Measurements from ENCODE around the gene FOXK1. TPM values are rescaled to one million over a fixed set of nuclear protein-coding genes. Genes with fewer than 3 reads are reported as not detected.

Gene FOXK1
- total RNA-seq, 2 experiments from 2014 or later = 38.5 to 39.6 TPM

GRCh38 chr7:4681218-4681851, 760 bp upstream of the FOXK1 start:
- no peaks in the 10 kb centered on the region for H3K9me3 Mint-ChIP-seq
- no peak for TF ChIP-seq CTCF (IDR thresholded peaks at IDR 0.05)
- H3K4me1 Mint-ChIP-seq (ENCODE audit: low read depth) = peaks cover 22% of the 10 kb centered on the region
- intact Hi-C loops (cut with micrococcal nuclease) = loop anchor here (5.0 kb wide), 1 partner anchor 66 kb away; no protein-coding TSS in a partner anchor
- DNase-seq (peak; percentile 39), ATAC-seq (no peak)
- peak overlapping the region; percentile 88 for H3K27ac Mint-ChIP-seq
- H3K36me3 Mint-ChIP-seq (ENCODE audit: low read depth) = peaks cover 11% of the 10 kb centered on the region
- CTCF ChIA-PET = interaction anchor here (0.9 to 1.0 kb wide), 3 partner anchors 9 to 66 kb away, joined by 3 to 5 read pairs (median 4); no protein-coding TSS in a partner anchor
- H3K27me3 Mint-ChIP-seq = no peaks in the 10 kb centered on the region
- POLR2A ChIA-PET = interaction anchor here (0.7 to 4.3 kb wide), 8 partner anchors 9 to 94 kb away, joined by 3 to 62 read pairs (median 4); partner anchors contain the start of gene AP5Z1
- H3K4me3 Mint-ChIP-seq = peak overlapping the region; percentile 79

DNA sequence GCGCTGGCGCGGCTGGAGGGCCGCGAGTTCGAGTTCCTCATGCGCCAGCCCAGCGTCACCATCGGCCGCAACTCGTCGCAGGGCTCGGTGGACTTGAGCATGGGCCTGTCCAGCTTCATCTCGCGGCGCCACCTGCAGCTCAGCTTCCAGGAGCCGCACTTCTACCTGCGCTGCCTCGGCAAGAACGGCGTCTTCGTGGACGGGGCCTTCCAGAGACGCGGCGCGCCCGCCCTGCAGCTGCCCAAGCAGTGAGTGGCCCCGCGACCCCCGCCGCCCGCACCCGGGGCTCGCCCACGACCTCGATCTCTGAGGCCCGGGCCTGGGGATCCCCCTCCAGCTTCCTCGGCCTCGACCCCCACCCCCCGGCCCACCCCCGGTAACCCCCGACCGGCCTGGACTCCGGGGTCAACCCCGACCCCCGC, 537 bp downstream of the FOXK1 start:
- POLR2A ChIA-PET = interaction anchor here (0.9 to 4.3 kb wide), 5 partner anchors 10 to 93 kb away, joined by 3 to 62 read pairs (median 6); partner anchors contain the start of gene AP5Z1
- ATAC-seq (peak; percentile 22), DNase-seq (peak; percentile 68)
- CTCF ChIA-PET = interaction anchor here (1.1 to 2.4 kb wide), 2 partner anchors 41 to 116 kb away, joined by 3 to 15 read pairs; no protein-coding TSS in a partner anchor
- no peak for TF ChIP-seq CTCF (IDR thresholded peaks at IDR 0.05)
- Mint-ChIP-seq H3K27me3 (no peaks in the 10 kb centered on the region), H3K4me1 (ENCODE audit: low read depth) (peaks cover 27% of the 10 kb centered on the region), H3K9me3 (no peaks in the 10 kb centered on the region), H3K4me3 (peak overlapping the region; percentile 89), H3K27ac (peak overlapping the region; percentile 97), H3K36me3 (ENCODE audit: low read depth) (peaks cover 14% of the 10 kb centered on the region)
- intact Hi-C loops (cut with micrococcal nuclease) = loop anchor here (5.0 kb wide), 1 partner anchor 65 kb away; no protein-coding TSS in a partner anchor

DNA sequence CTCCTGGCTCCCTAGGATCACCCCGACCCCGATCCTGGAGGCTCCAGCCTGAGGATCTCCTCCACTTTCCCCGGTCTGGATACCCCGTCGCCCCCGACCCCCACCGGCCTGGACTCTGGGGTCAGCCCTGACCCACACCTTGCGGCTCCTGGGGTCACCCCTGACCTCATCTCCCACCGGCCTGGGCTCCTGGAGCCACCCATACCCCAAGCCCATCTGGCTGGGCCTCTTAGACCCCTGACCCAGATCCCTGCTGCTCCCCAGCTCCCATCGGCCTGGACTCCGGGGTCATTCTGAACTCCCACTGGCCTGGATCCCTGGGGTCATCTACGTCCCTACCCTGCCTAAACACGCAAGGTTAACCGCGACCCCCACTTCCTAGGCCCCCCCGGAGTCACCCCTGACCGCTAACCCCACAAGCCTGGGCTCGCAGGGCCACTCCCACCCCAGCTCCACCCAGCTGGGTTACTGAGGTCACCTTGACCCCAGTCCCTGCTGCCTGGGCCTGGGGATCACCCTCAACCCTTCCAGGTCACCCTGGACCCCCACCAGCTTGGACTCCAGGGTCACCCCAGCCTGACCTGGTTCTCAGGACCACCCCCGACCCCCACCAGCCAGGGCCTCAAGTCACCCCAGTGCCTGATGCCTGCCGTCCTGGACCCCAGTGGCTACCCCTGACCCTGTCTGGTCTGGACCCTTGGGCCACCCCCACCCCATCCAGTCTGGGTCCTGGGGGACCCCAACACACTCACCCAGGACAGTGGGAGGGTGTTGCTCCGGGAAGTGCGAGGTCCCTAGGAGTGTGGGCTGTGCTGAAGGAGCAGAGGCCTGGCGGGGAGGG, 1.2 kb downstream of the FOXK1 start:
- ChIA-PET CTCF (interaction anchor here (1.0 to 2.4 kb wide), 3 partner anchors 41 to 115 kb away, joined by 3 to 15 read pairs (median 3); no protein-coding TSS in a partner anchor), POLR2A (interaction anchor here (0.9 to 4.3 kb wide), 5 partner anchors 41 to 92 kb away, joined by 3 to 62 read pairs (median 4); partner anchors contain the start of gene AP5Z1)
- Mint-ChIP-seq H3K27me3 (no peaks in the 10 kb centered on the region), H3K9me3 (no peaks in the 10 kb centered on the region), H3K4me1 (ENCODE audit: low read depth) (peaks cover 32% of the 10 kb centered on the region), H3K36me3 (ENCODE audit: low read depth) (peaks cover 16% of the 10 kb centered on the region), H3K4me3 (peak overlapping the region; percentile 89), H3K27ac (peak overlapping the region; percentile 97)
- no peak for TF ChIP-seq CTCF (IDR thresholded peaks at IDR 0.05)
- DNase-seq = peak; percentile 37
- intact Hi-C loops (cut with micrococcal nuclease) = loop anchor here (5.0 kb wide), 1 partner anchor 64 kb away; no protein-coding TSS in a partner anchor
- no peak for ATAC-seq

DNA sequence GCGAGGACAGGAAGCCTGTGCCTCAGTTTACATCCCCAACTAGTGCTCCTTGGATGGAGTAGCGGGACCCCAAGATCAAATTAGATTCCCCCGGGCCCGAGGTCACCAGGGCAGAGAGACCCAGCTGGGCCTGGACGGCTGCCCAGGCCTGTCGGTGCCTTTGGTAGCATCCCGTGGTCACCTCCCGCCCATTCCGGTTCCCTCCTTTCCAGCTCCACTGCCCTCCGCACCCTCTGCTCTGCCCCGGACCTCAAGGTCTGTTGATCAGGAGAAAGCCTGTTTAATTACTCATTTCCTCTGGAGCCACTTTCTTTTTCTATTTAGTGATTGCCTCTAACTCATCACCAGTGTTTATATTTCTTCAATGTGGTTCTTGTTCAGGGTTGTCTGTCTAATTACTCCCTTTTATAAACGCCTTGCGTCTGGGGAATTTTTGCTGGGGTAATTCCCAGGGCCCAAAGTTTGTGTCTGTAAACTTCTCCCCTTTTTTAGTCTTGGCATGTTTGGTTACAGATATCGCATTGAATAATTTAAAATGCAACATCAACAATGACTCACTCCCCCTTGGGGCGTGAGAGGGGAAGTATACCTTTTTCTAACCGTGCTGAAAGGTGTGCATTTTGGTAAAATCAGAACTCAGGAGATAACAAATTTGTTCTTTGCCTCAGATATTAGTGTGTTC, 1.9 kb downstream of the FOXK1 start:
- Mint-ChIP-seq H3K4me1 (ENCODE audit: low read depth) (peaks cover 39% of the 10 kb centered on the region), H3K4me3 (peak overlapping the region; percentile 89), H3K9me3 (no peaks in the 10 kb centered on the region), H3K27ac (peak overlapping the region; percentile 97), H3K36me3 (ENCODE audit: low read depth) (peaks cover 21% of the 10 kb centered on the region), H3K27me3 (no peaks in the 10 kb centered on the region)
- DNase-seq = peak; percentile 52
- ATAC-seq = peak; percentile 48
- POLR2A ChIA-PET = interaction anchor here (0.9 to 4.3 kb wide), 3 partner anchors 42 to 91 kb away, joined by 3 to 62 read pairs (median 16); partner anchors contain the start of gene AP5Z1
- intact Hi-C loops (cut with micrococcal nuclease) = loop anchor here (2.0 to 5.0 kb wide), 2 partner anchors 43 to 63 kb away; no protein-coding TSS in a partner anchor
- CTCF ChIA-PET = interaction anchor here (1.0 to 2.4 kb wide), 2 partner anchors 42 to 69 kb away, joined by 3 to 15 read pairs; no protein-coding TSS in a partner anchor
- peak; percentile 15 for TF ChIP-seq CTCF (IDR thresholded peaks at IDR 0.05)
